Measurements from ENCODE around the gene PHACTR2. TPM values are rescaled to one million over a fixed set of nuclear protein-coding genes. Genes with fewer than 3 reads are reported as not detected.

PHACTR2 gene
- total and polyA plus RNA-seq, 10 of the 15 experiments (the other 5 are each of a cell fraction or from before 2014, with no cell fraction given), result 1.4 to 19.1 (median 5.3) TPM

DNA sequence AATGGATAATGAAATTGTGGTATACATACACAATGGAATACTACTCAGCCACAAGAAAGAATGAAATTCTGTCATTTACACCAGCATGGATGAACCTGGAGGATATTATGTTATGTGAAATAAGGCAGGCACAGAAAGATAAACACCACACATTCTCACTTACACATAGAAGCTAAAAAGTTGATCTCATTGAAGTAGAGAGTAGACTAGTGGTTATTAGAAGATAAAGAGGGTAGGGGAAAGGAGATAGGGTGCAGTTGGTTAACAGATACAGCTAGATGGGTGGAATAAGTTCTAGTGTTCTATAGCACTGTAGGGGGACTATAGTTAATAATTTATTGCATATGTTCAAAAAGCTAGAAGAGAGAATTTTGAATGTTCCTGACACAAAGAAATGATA is 139.9 kb downstream of the PHACTR2 start:
- Histone ChIP-seq H3K4me1 (ENCODE audit: control insufficient read depth, insufficient read depth, low read length) (no peaks in the 10 kb centered on the region), H3K9me3 (replicated peaks; ENCODE audit: control insufficient read depth, insufficient read depth, low read length) (no peaks in the 10 kb centered on the region), H3K9ac (ENCODE audit: control insufficient read depth, insufficient read depth, low read length) (no peak overlapping the region), H3K4me3 (no peak overlapping the region), H2AFZ (ENCODE audit: control insufficient read depth, low read depth, low read length) (no peak overlapping the region), H3K36me3 (ENCODE audit: control insufficient read depth in 2 of 2, insufficient read depth in 2 of 2, low read length in 1 of 2) (no peaks in the 10 kb centered on the region), H4K20me1 (ENCODE audit: control insufficient read depth, insufficient read depth) (no peaks in the 10 kb centered on the region), H3K4me2 (ENCODE audit: control insufficient read depth, insufficient read depth) (no peak overlapping the region), H3K79me2 (ENCODE audit: control insufficient read depth, insufficient read depth, low read length) (no peaks in the 10 kb centered on the region), H3K27ac (ENCODE audit: control insufficient read depth, insufficient read depth) (no peak overlapping the region), H3K27me3 (replicated peaks in 1 of 2; ENCODE audit: control insufficient read depth in 2 of 2, insufficient read depth in 2 of 2, low read length in 1 of 2) (no peaks in the 10 kb centered on the region)
- no TSS peak for BruUV-seq (replicated peaks)
- no peak for ATAC-seq
- intact Hi-C loops (cut with micrococcal nuclease; ENCODE audit: unreplicated experiment), result no loop called here
- no peak for FAIRE-seq
- no peak for TF ChIP-seq ZBED1 (IDR thresholded peaks at IDR 0.05; ENCODE audit: borderline replicate concordance)
- TF ChIP-seq EZH2 (IDR thresholded peaks at IDR 0.05; ENCODE audit: borderline replicate concordance, control insufficient read depth, low read depth, low read length), result no peak
- TF ChIP-seq HDAC2 (IDR thresholded peaks at IDR 0.05), result no peak
- no peak for TF ChIP-seq WRNIP1 (IDR thresholded peaks at IDR 0.05; ENCODE audit: borderline replicate concordance, low read depth, low read length)
- TF ChIP-seq, protein P1, sequence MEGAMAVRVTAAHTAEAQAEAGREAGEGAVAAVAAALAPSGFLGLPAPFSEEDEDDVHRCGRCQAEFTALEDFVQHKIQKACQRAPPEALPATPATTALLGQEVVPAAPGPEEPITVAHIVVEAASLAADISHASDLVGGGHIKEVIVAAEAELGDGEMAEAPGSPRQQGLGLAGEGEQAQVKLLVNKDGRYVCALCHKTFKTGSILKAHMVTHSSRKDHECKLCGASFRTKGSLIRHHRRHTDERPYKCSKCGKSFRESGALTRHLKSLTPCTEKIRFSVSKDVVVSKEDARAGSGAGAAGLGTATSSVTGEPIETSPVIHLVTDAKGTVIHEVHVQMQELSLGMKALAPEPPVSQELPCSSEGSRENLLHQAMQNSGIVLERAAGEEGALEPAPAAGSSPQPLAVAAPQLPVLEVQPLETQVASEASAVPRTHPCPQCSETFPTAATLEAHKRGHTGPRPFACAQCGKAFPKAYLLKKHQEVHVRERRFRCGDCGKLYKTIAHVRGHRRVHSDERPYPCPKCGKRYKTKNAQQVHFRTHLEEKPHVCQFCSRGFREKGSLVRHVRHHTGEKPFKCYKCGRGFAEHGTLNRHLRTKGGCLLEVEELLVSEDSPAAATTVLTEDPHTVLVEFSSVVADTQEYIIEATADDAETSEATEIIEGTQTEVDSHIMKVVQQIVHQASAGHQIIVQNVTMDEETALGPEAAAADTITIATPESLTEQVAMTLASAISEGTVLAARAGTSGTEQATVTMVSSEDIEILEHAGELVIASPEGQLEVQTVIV (IDR thresholded peaks at IDR 0.05; ENCODE audit: borderline replicate concordance, partially characterized antibody), result no peak
- no peak for TF ChIP-seq CBX3 (IDR thresholded peaks at IDR 0.05; ENCODE audit: borderline replicate concordance, low read depth)
- no peak for TF ChIP-seq NFIC (IDR thresholded peaks at IDR 0.05; ENCODE audit: low read depth, low read length)
- TF ChIP-seq GATAD2B (conservative IDR thresholded peaks at IDR 0.05; ENCODE audit: low read depth), result no peak
- TF ChIP-seq TBL1XR1 (IDR thresholded peaks at IDR 0.05; ENCODE audit: low read depth, low read length), result no peak
- TF ChIP-seq, protein P2, sequence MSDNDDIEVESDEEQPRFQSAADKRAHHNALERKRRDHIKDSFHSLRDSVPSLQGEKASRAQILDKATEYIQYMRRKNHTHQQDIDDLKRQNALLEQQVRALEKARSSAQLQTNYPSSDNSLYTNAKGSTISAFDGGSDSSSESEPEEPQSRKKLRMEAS (IDR thresholded peaks at IDR 0.05; ENCODE audit: low read depth, low read length), result no peak
- no peak for TF ChIP-seq REST (IDR thresholded peaks at IDR 0.05; ENCODE audit: low read depth, low read length)
- no peak for TF ChIP-seq RB1 (IDR thresholded peaks at IDR 0.05; ENCODE audit: borderline replicate concordance)
- no peak for TF ChIP-seq FOXK2 (IDR thresholded peaks at IDR 0.05)
- TF ChIP-seq SMAD5 (IDR thresholded peaks at IDR 0.05; ENCODE audit: low read depth), result no peak
- TF ChIP-seq FOXM1 (IDR thresholded peaks at IDR 0.05; ENCODE audit: low read depth, low read length), result no peak
- TF ChIP-seq NRF1 (conservative IDR thresholded peaks at IDR 0.05; ENCODE audit: low read depth, low read length), result no peak
- TF ChIP-seq RAD51 (IDR thresholded peaks at IDR 0.05), result no peak
- TF ChIP-seq NFYA (IDR thresholded peaks at IDR 0.05; ENCODE audit: borderline replicate concordance, low read depth, low read length), result no peak
- no peak for TF ChIP-seq RELA (IDR thresholded peaks at IDR 0.05; ENCODE audit: borderline replicate concordance, partially characterized antibody)
- TF ChIP-seq TAF1 (IDR thresholded peaks at IDR 0.05; ENCODE audit: borderline replicate concordance, low read depth, low read length), result no peak
- CTCF ChIA-PET, result interaction anchor here (0.5 kb wide), 1 partner anchor 27 kb away, joined by 3 read pairs; no protein-coding TSS in a partner anchor
- POLR2A ChIA-PET, result no interaction called here
- RAD21 ChIA-PET (ENCODE audit: unreplicated experiment), result no interaction called here
- SMC1A ChIA-PET (ENCODE audit: uncharacterized antibody, unreplicated experiment), result no interaction called here
- DNase-seq (ENCODE audit: low read depth, low spot score), result no peak
- in situ Hi-C loops (cut with MboI), result no loop called here
